ENCODE measurements around the gene EDC4.

- no peak for TF ChIP-seq POLR2A (IDR thresholded peaks at IDR 0.05)
- no peak for TF ChIP-seq POLR2AphosphoS5 (IDR thresholded peaks at IDR 0.05)
- no peak for TF ChIP-seq CTCF (IDR thresholded peaks at IDR 0.05)
- no peak for TF ChIP-seq EP300 (IDR thresholded peaks at IDR 0.05)
Measured at GRCh38 chr16:67878232-67878631, 5.4 kb downstream of the EDC4 start.

All from stomach (tissue), 4 donors.